GM11168 (cell line): ENCODE data around the gene LRP6.

Experiments used
- in situ Hi-C: fragments of 300-500 bp; cut with MboI; formaldehyde crosslinking; loops from one replicate; pipeline ENCODE4 v1.12.0; 2022; ENCODE audit warnings: low sequenced_read_pairs; ENCODE audit not compliant: unreplicated experiment

LRP6 gene

DNA sequence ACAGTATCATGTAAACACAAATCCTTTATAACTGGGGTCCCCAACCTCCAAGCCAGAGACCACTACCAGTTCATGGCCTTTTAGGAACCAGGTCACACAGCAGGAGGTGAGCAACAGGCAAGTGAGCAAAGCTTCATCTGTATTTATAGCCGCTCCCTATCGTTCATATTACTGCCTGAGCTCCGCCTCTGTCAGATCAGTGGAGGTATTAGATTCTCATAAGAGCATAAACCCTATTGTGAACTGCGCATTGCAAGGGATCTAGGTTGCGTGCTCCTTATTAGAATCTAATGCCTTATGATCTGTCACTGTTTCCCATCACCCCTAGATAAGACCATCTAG is 49.9 kb downstream of the LRP6 start:
- in situ Hi-C loops: no loop called here

- in situ Hi-C loops: no loop called here
Measured at GRCh38 chr12:12216349-12217017, 50.4 kb downstream of the LRP6 start.

- in situ Hi-C loops: no loop called here
Measured at GRCh38 chr12:12214635-12215131, 52.2 kb downstream of the LRP6 start.

DNA sequence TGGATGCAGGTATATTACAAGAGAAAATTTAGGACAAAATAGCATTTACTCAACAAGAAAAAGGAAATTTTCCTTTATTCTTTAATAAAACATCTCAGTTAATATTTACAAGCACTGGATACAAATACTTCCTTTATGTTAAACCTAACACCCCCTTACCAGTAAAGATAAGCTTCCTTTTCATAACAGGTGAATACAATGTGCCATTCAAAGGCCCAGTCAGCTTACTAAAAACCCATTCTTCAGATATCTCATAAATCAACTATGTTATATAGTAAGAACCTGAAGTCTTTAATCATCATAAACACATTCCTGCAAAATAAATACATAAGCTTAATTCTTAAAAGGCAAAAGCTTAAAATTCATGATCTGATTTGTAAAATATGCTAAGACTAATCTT is 52.6 kb downstream of the LRP6 start:
- in situ Hi-C loops: no loop called here

DNA sequence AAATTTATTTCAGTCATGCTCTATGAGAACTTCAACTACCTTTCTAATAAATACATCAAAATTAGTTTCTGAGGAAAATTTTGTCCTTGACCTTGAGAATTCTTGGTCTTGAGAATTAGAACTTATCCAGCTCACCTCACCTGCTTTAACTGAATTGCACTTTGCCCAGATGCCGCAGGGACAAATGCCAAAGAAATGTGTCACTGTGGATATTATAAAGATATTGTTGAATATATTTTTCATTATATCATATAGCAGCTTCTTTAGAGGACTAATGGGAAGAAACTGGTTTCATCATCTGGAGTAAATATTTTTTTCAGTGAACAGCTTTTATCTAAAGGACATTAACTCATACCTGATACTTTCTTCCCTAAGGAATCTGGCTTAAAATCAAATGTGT is 54.1 kb downstream of the LRP6 start:
- in situ Hi-C loops: no loop called here

GRCh38 chr12:12210983-12211382 is 55.9 kb downstream of the LRP6 start:
- in situ Hi-C loops: no loop called here

- in situ Hi-C loops: no loop called here
Measured at GRCh38 chr12:12210416-12210815, 56.4 kb downstream of the LRP6 start.

- in situ Hi-C loops: no loop called here
Measured at GRCh38 chr12:12209675-12210074, 57.2 kb downstream of the LRP6 start.

DNA sequence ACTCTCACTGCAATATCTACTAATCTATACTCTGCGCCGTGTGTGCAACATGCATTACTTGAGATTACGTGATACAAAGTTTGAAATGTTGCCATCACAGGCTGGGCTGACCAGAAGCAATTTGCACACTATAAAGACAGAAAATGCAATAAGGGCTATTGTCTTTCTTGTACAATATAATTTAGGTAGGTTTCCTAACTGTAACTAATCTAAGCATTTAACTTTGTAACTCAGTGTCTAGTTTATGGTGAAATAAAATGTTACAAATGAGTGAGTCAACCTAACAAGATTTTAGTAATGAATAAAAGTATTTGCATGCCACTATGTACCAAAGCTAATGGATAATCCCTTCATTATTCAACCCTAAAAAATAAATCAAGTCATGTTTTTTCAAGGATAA is 57.8 kb downstream of the LRP6 start:
- in situ Hi-C loops: no loop called here

DNA sequence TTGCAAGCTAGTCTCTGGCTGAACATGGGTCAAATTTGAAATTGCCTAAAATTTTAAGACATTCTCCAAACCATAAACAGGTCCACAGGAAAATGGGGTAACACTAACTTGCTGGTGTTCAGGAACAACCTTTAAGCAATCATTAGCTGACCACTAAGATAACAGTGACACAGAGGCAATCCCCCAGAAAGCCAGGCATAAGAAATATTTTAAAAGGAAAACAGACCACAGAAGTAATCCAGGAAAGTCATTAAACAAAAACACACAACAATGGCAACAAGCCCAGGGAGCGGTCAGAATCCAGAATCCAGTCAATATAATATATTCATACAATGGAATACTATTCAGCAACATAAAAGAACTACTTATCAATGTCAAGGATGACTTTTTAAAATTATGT is 59.1 kb downstream of the LRP6 start:
- in situ Hi-C loops: no loop called here

GRCh38 chr12:12206776-12207388 is 60.0 kb downstream of the LRP6 start:
- in situ Hi-C loops: no loop called here

GRCh38 chr12:12202747-12203146 is 64.1 kb downstream of the LRP6 start:
- in situ Hi-C loops: no loop called here

GRCh38 chr12:12202105-12202504 is 64.7 kb downstream of the LRP6 start:
- in situ Hi-C loops: no loop called here

- in situ Hi-C loops: no loop called here
Measured at GRCh38 chr12:12201274-12201758, 65.5 kb downstream of the LRP6 start.

GRCh38 chr12:12200363-12200762 is 66.5 kb downstream of the LRP6 start:
- in situ Hi-C loops: no loop called here

GRCh38 chr12:12198124-12198523 is 68.7 kb downstream of the LRP6 start:
- in situ Hi-C loops: no loop called here

GRCh38 chr12:12197128-12197527 is 69.7 kb downstream of the LRP6 start:
- in situ Hi-C loops: no loop called here

GRCh38 chr12:12195516-12195915 is 71.3 kb downstream of the LRP6 start:
- in situ Hi-C loops: no loop called here

DNA sequence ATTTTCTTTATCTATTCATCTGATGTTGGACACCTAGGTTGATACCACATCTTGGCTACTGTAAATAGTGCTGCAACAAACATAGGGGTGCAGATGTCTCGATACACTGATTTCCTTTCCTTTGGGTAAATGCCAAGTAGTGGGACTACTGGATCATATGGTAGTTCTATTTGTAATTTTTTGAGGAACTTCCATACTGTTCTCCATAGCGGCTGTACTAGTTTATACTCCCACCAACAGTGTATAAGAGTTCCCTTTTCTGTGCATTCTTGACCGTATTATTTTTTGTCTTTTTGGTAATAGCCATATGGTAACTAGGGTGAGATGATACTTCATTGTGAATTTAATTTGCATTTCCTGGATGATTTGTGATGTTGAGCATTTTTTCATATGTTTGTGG is 71.8 kb downstream of the LRP6 start:
- in situ Hi-C loops: no loop called here

- in situ Hi-C loops: no loop called here
Measured at GRCh38 chr12:12194206-12194605, 72.6 kb downstream of the LRP6 start.

DNA sequence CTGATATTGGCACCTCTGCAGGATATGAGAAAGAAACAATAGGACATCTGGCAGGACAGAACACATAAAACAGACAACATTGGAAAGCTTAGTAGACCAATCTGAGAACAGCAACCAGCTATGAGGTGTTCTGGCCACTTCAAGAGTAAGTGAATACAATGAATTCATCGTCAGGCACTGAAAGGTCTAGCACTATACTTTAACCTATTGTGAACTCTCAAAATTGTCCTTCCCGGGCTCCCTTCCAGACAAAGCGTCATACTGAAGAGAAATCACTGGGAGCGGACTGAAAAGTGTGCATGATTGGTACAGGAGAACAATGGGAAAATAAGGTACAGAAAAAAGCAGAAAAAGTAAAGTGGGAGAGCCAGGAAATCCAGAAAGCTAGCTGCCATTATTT is 75.8 kb downstream of the LRP6 start:
- in situ Hi-C loops: no loop called here
